GM18867 (cell line): Measurements from ENCODE around the gene EEF1A2.
"Not testable (repeated sequence)": the region's sequence is repeated elsewhere in the genome, so short reads cannot be mapped to it uniquely, and the experiment has no call there.

Source experiments
- ATAC-seq: cut with Tn5 transposase; IDR thresholded peaks from one replicate; pipeline ENCODE4 v1.9.1; 2021; ENCODE audit warnings: mild to moderate bottlenecking, moderate library complexity; ENCODE audit not compliant: unreplicated experiment

The EEF1A2 gene

DNA sequence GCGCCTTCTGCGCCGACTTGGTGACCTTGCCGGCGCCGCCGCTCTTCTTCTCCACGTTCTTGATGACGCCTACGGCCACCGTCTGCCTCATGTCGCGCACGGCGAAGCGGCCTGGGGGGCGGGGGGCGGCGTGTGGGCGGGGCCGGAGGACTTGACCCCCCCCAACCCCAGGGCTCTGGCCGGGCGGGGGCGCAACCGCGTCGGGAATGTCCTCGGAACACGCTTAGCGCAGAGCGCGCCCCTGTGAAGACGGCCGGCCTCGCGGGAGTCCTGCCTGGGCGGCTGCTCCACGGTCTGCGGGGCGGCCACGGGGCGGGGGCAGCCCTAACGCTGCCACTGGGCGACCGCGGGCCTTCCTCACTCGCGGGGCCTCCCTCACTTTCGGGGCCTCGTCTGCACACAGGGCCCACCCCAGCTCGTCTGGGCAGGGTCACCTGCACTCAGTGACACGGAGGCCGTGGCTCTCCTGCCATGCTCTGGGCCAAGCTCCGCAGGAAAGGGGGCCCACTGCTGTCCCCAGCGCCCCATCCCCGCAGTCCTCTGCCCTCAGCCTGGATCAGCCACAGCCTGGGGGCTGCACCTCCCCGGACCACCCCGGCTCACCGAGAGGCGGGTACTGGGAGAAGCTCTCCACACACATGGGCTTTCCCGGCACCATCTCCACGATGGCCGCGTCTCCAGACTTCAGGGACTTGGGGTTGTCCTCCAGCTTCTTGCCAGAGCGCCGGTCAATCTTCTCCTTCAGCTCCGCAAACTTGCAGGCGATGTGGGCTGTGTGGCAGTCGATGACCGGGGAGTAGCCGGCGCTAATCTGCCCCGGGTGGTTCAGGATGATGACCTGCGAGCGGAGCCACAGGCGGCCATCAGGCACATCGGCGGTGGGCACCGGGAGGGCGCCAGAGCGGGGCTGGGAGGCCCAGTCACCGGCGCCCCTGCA is 10.3 kb downstream of the EEF1A2 start:
- ATAC-seq, result no peak

DNA sequence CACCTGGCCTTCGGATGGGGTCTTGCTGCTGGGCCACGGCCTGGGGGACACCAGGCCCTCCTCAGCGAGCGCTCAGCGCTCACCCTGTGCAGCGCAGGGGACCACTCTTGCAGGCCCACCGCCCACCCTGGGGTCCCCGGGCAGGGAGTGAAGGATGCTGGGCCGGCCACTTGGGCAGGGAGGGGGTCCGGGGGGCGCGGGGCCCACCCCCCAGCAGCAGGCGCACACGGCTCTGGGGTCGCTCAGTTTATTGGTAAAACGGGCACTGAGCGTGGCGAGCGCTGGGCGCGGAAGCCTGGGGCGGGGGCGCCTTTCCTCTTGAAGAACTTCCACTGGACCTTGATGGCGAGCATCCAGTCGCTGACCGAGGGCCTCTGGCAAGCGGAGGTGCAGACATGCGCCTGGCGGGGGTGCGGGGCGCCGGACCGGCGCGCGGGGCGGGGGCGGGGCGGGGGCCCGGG is 11.1 kb downstream of the EEF1A2 start:
- no peak for ATAC-seq

DNA sequence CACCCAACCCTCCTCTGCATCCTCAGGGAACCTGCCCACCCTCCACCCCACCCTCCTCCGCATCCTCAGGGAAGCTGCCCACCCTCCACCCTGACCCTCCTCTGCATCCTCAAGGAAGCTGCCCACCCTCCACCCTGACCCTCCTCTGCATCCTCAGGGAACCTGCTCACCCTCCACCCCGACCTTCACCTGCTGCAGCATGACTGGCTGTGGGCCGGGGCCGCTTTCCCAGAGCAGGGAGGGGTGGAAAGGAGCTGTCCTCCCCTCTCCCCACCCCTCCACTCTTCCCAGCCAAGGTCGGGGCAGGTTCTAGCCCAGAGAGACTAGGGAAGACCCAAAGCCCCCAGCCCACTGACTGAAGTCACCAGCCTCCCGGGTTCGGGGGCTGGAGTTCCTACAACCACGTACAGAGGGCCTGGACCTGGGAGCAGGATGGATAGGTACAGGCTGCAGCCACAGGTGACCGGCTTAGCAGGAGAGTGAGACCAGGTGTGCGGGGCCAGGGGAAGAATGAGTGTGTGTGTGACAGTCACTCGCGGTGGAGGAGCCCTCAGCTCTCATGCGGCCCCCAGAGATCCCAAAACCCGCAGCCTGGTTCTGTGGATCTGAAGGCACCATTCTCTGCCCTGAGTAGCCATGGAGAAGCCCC is 11.6 kb downstream of the EEF1A2 start:
- no peak for ATAC-seq

DNA sequence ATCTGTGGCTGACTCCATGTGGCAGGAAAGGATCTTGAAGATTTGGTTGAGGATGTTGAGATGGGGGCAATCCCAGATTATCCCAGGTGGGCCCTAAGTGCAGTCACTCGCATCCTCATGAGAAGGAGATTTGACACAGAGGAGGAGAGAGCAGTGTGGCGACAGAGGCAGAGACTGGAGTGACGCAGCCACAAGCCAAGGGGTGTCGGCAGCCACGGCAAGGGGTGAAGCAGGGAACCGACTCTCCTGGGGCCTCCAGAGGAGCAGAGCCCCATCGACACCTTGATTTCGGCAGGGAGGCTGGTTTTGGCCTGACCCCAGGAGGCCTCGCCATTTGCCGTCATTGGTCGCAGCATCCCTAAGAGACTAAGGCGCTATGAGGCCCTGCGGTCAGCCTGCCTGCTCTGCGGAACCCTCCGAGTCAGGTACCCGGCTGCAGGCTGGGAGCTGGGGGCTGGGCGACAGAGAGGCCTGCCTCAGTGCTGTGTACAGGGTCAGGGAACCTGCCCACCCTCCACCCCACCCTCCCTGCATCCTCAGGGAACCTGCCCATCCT is 12.5 kb downstream of the EEF1A2 start:
- ATAC-seq, result no peak

DNA sequence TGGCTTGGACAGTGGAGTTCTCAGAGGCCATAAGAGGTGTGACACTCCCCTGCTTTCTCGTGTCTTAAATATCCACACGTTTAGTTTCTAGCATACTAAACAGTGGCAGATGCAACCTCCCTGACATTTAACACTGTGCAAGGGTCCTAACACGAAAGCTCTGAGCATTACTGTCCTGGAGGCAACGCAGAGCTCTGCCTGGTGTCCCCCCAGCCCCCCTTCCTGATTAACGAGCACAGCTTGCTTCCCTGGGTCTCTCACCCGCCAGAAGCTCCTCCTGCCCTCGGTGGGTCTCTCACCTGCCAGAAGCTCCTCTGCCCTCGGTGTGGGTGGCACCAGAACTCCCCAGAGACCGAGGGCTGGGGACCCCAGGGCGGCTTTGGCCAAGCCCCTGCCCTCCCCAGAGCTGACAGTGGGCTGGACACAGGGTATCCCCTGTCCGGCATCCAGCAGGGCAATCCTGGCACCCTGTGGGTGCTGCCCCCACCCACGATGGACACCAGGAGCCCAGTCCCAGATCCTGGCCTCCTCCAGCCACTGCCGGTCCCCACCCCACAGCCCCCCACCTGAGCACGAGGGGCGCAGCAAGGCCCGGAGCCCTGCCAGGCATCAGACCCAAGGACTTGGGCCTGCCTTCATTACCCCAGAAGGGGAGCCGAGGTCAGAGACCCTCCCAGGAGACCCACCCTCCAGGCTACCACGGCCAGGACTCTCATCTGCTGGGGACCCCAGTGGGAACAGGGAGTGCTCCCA is 14.1 kb downstream of the EEF1A2 start:
- ATAC-seq, result no peak

DNA sequence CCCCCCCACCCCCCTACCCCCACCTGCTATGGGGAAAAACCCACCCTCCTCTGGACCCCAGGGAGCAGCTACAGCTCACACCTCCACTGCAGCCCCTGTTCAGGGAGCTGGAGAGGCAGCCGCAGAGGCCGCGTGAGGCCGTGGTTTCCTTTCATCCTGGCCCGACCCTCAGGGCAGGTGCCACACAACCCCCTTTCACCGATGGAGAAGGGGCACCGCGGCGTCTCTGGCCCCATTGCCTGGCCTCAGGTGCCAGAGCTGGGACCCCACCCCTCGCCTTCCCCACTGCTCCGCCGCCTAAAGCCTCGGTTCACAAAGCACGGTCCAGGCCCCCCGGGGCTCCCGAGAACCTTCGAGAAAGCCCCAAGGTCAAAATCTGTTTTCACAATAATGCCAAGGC is 14.6 kb downstream of the EEF1A2 start:
- no peak for ATAC-seq

DNA sequence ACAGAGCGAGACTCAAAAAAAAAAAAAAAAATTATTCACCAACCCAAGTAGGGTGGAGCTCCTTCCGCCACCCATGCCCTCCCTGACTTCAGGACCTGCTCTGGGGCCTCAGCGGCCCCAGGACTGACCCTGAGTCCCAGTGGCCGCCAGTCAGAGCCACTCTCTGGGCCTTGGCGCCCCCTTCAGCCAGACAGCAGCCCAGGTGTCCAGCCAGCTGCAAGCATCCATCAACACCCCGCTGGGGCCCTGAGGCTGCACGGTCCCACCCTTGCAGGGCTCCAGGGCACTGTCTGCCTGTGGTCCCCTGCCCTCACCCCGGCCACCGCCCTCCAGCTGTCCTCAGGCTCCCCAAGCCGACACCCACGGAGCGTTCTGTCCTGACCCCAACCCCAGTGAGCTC is 15.0 kb downstream of the EEF1A2 start:
- ATAC-seq, result no peak

DNA sequence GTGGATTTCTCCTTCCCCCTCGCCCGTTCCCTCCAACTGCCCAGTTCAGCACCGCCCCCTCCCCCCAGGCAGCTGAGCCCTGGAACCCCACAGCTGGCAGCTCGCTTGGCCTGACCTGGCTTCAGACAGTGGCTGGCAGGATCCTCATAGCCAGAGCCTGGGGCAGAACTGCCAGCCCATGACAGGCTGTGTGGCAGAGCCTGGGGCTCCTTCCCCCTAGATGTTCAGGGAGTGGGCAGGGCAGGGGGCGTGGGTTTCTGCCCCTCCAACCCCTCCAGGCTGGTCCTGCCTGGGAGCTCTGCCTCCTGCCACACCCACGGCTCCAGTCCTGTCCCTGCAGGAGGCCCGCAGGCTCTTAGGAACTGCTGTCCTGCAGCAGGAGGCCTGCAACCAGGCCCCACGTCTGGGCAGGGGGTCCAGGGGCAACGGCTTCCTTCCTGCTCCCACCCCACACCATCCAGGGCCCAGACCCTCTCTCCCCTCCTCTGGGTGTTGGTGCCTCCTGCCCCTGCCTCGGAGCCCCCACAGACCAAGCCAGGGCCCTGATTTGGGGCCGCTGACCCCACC is 16.8 kb downstream of the EEF1A2 start:
- no peak for ATAC-seq

DNA sequence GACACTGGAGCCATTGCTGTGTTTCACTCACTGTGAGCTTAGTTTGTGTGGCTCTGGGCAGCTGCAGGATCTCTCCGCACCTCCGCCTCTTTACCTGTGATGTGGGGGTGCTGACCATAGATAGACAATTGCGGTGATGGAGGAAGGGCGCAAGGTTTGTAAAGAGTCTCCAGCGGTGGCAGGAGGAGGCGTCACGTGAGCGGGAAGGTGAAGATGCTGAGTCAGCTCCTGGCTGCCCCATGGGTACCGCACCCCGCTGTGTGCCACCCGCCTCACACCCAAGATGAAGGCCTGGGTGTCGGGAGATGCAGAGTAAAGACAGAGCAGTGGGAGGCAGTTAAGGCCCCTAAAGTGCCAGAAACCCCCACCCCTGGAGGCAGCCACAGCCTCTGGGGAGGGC is 17.4 kb downstream of the EEF1A2 start:
- ATAC-seq, result no peak

DNA sequence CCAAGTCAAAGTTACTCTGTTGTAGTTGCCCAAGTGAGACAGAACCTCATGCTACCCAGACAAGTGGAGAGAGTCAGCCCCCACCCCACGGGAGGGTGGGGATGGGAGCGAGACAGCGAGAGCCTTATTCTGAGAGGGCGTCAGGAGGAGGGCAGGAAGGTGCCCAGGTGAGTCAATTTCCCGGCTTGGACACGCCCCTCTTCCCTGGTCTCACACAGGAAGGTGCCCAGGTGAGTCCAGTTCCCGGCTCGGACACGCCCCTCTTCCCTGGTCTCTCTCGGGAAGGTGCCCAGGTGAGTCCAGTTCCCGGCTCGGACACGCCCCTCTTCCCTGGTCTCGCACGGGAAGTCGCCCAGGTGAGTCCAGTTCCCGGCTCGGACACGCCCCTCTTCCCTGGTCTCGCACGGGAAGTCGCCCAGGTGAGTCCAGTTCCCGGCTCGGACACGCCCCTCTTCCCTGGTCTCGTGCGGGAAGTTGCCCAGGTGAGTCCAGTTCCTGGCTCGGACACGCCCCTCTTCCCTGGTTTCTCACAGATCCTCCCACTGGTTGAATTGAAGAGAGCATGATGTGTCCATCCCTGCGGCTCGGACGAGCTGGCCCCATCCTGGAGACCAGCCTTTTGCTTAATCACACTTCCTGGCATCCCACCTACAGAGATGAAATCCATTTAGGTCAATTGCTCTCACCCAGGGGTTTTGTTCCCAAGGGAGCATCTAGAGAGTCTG is 19.0 kb downstream of the EEF1A2 start:
- not testable (repeated sequence) for ATAC-seq

DNA sequence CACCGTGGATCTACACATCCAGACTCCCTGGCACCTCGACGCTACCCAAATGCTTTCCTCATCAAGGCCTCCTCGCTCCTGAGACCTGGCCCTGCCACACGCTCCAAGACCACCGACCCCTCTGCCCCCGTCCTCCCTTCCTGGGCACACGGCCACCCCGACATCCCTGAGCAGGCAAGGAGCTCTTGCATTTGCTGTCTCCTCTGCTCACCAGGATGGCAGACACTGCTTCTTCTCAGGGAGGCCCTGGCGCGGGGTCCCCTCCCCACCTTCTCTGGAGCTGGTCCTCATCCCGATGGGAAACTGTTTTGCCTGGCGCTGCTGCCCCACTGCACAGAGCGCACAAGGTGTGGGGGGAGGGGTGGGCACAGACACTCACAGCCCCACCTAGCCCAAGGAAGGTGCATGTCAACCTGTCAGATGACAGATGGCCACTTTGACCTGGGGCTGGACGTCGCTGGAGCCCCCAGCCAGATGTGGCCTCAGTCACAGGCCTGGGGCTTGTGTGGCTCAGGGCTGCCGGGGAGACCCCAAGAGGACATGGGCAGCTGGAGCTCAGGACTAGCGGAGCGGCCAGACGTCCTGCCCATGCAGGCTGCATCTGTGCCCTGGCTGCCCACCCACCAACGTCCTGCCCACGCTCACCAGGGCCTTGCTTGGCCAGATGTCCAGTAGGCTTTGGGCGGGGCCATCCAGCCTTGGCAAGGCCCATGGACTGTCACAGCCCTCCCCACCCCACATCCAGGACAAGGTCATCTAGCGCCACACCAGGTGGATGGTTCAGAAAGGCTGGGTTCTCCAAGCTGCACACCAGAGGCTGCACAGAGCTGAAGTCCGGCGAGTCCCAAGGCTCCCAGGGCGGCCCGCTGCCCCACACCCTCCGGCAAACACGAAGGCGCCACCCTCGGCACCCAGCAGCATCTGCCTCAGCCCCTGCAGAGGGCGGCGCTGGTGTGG is 20.3 kb downstream of the EEF1A2 start:
- ATAC-seq, result no peak

DNA sequence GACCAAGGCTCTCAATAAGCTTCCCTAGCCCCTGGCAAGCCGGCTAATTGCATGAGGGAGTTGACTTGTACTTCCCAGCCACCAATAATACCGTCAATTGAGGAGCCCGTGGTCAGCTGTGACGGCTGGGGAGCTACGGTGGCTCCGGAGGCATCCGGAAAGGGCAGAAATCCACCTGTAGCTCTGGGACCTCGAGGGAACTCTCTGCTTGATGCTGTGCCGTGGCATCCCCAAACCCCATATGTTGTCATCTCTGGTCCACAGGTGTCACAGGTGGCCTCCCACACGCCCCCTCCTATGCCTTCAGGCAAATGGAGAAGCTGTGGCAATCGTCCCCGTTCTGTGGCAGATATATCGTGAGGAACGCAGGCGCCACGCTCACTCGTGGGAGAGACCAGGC is 20.9 kb downstream of the EEF1A2 start:
- ATAC-seq, result no peak

DNA sequence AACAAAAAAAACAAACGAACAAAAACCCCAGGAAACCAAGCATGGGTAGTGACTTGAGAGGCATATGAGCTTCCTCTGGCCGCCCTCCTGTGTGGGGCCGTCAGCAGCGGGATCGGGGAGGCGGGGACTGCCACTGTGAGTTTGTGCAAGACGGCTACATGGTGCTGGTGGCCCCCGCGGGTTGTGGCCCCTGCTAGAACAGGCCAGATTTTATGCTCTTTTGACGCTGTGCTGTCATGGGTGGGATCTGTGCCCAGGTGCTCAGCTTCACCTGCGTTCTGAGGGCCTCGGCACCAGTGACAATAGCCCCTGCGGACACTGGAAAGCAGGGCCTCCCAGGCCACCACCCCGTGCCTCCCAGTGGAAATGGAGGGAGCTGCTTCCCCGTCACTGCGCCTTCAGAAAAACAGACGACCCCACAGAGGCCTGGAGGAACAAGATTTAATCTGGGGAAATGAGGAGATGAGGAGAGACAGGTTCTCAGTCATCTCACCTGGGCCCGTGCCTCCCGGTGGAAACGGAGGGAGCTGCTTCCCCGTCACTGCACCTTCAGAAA is 21.7 kb downstream of the EEF1A2 start:
- ATAC-seq, result no peak

DNA sequence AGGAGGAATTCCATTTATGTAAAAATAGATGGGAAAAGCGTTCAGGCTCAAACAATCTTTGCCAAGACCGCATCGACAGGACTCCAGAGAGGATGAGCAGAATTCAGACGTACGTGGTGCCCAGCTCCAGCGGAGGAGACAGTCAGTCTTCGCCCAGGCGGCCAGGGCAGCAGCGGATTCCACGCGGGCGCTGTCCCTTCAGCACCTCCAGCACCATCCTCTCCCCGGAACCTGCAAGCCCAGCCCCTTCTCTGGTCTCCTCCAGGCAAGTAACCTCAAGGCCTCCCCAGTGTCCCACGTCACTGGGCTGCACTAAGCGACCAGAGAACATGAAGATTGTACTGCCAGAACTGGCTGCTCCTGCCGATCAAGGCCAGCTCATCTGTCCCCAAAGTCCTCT is 23.7 kb downstream of the EEF1A2 start:
- ATAC-seq, result no peak

DNA sequence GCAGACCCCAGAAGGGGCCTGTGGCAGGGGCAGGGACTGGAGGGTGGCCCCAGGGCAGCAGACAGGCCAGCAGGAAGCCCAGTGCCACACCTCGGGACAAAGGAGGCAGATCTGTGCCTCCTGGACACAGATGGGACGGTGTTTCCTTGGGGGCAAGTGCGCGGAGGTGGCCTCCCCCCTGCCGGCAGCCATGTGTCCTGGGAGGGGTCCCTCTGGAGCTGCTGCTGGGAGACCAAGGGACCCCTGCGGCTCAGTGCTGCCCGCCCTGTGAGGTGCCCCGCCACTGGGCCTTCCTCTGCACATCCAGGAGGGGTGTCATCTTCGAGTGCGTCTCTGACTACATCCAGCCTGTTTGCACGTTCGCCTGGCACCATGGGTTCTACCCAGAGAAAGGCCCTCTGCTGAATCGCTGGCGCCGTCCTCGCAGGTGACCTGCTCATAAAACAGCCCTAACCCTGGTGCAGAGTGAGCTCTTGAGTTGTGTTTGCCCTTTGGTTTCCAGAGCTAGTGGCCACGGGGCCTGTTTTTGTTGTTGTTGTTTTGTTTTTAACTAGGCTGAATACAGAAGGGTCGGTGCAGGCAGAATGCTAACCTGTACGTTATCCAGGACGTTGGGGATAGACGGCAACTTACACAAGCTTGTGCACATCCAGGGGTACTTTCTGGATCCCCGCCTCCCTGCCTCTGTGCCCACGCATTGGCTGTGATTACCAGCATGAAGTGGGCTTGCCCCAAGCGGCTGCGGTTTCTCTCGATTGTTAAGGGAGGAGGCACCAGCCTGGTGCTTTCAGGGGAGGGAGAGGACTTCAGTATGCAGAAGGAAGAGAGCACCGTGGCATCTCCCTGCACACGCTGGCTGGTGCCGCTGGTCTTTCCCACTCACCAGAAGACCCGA is 25.1 kb downstream of the EEF1A2 start:
- ATAC-seq, result no peak

DNA sequence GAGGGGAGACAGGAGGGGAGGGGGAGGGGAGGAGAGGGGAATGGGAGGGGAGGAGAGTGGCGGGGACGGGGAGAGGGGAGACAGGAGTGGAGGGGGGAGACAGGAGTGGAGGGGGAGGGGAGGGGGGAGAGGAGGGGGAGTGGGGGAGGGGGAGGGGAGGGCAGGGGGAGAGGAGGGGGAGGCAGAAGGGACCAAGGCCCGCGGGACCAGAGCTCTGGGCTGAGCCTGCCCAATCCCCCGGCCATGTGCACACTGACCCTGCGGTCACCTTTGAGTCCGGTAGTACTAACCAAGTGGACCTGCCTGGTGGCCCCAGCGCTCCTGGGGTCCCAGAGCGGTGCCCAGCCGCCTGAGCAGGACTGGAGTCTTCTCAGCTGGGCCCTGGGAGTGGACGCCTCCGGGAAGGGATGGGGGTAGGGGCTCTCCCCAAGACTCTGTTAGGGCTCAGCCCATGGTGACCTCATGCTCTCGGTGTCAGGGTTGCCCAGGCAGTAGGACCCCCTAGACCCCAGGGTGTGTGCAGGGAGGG is 26.0 kb downstream of the EEF1A2 start:
- no peak for ATAC-seq

DNA sequence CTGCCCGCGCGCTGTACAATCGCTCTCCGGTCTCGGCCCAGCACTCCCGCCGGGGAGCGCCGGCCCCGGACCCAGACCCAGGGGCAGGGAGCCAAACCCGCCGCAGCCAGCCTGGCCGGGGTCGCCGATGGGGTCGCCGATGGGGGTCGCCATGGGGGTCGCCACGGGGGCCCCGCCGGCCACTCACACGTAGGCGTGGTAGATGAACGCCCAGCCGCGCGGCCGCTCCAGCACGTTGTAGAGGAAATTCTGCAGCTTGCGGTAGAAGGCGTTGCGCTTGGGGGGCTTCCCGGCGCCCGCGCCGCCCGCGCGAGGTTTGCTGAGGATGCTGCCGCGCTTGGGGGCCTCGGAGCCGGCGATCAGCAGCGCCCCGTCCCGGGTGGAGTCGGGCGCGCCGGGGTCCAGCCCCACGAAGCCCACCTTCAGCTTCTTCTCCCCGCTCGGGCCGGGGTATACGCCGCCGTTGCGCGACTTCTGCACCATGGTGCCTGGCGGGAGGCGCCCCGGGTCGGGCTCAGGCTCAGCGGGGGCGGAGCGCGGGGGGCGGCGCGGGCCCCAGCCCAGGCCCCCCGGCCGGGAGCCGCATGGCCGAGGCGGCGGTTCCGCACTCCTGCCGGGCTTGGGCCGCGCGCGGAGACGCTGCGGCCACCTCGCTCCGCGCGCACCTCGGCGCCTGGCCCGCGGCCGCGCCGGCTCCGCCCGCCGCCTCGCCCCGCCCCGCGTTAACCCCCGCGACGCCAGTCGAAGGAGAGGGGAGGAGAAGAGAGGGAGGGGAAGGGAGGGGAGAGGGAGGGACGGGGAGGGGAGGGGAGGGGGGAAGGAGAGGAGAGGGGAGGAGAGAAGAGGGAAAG is 26.7 kb downstream of the EEF1A2 start, which contains the start of gene KCNQ2:
Gene KCNQ2 (minus strand): TSS at position 675 of the 851 bp plus-strand sequence. CDS start 192 bp downstream, at position 483.
- no peak for ATAC-seq
